Endometrial microvascular endothelial cells (primary cell): Measurements from ENCODE around the gene CALML5. TPM values are rescaled to one million over a fixed set of nuclear protein-coding genes. Genes with fewer than 3 reads are reported as not detected.

Experiments
- in situ Hi-C: cut with HindIII; loops from 2 replicates; pipeline ENCODE4 v1.10.0; 2017; ENCODE audit warnings: low sequenced_read_pairs, low pct_unique_long_range_greater_than_20kb; ENCODE audit errors: inconsistent ontology term
- total RNA-seq: library from RNA; depleted of rRNA; stranded (reverse); fragments of >200 nt; gene quantifications from one replicate; pipeline ENCODE4 v1.2.3, GENCODE V29; 2015; ENCODE audit errors: inconsistent ontology term

CALML5 gene
- total RNA-seq, 1 donor from 2014 or later = not detected

- in situ Hi-C loops = no loop called here
Measured at GRCh38 chr10:5534880-5535856, 35.8 kb upstream of the CALML5 start.

- in situ Hi-C loops = no loop called here
Measured at GRCh38 chr10:5534051-5534821, 34.9 kb upstream of the CALML5 start.

GRCh38 chr10:5533098-5533731 is 33.8 kb upstream of the CALML5 start:
- in situ Hi-C loops = no loop called here

- in situ Hi-C loops = no loop called here
Measured at GRCh38 chr10:5532618-5533097, 33.3 kb upstream of the CALML5 start.

- in situ Hi-C loops = no loop called here
Measured at GRCh38 chr10:5532307-5532605, 32.9 kb upstream of the CALML5 start.

- in situ Hi-C loops = no loop called here
Measured at GRCh38 chr10:5531558-5532306, 32.4 kb upstream of the CALML5 start.

- in situ Hi-C loops = no loop called here
Measured at GRCh38 chr10:5530846-5531557, 31.6 kb upstream of the CALML5 start.

- in situ Hi-C loops = no loop called here
Measured at GRCh38 chr10:5530412-5530806, 31.0 kb upstream of the CALML5 start.

GRCh38 chr10:5529702-5530411 is 30.5 kb upstream of the CALML5 start:
- in situ Hi-C loops = no loop called here

GRCh38 chr10:5528989-5529701 is 29.8 kb upstream of the CALML5 start:
- in situ Hi-C loops = no loop called here

- in situ Hi-C loops = no loop called here
Measured at GRCh38 chr10:5527332-5528200, 28.2 kb upstream of the CALML5 start.

GRCh38 chr10:5526691-5527331 is 27.4 kb upstream of the CALML5 start:
- in situ Hi-C loops = no loop called here

- in situ Hi-C loops = no loop called here
Measured at GRCh38 chr10:5525561-5526341, 26.4 kb upstream of the CALML5 start.

GRCh38 chr10:5524641-5525560 is 25.5 kb upstream of the CALML5 start, which contains the start of gene CALML3:
CALML3 (plus strand) TSS chr10:5524961; CDS start chr10:5525086, 125 bp downstream.
- in situ Hi-C loops = no loop called here
